ENCODE results near the gene SPACA5.
"Not testable (repeated sequence)": the region's sequence is repeated elsewhere in the genome, so short reads cannot be mapped to it uniquely, and the experiment has no call there.

The SPACA5 gene

GRCh38 chrX:48001260-48001659 is 5.5 kb upstream of the SPACA5 start:
- Histone ChIP-seq H3K9me3 (ENCODE audit: control insufficient read depth, insufficient read depth, low read length) (peaks cover 16% of the 10 kb centered on the region), H3K9ac (ENCODE audit: low read depth, low read length) (no peak overlapping the region), H3K4me1 (ENCODE audit: control insufficient read depth, insufficient read depth, low read length) (no peaks in the 10 kb centered on the region), H3K4me3 (ENCODE audit: low read depth, low read length) (no peak overlapping the region), H3K36me3 (ENCODE audit: control insufficient read depth, insufficient read depth, low read length) (peaks cover 5% of the 10 kb centered on the region), H3K27ac (ENCODE audit: low read depth, low read length) (no peak overlapping the region), H3K27me3 (ENCODE audit: control insufficient read depth, insufficient read depth, low read length) (no peaks in the 10 kb centered on the region)

GRCh38 chrX:48002319-48002718 is 4.5 kb upstream of the SPACA5 start:
- H3K4me1 ChIP-seq (ENCODE audit: control insufficient read depth, insufficient read depth, low read length): no peaks in the 10 kb centered on the region
- H3K9ac ChIP-seq (ENCODE audit: low read depth, low read length): no peak overlapping the region
- H3K36me3 ChIP-seq (ENCODE audit: control insufficient read depth, insufficient read depth, low read length): peaks cover 5% of the 10 kb centered on the region
- H3K27me3 ChIP-seq (ENCODE audit: control insufficient read depth, insufficient read depth, low read length): no peaks in the 10 kb centered on the region
- no peak overlapping the region for H3K4me3 ChIP-seq (ENCODE audit: low read depth, low read length)
- no peak overlapping the region for H3K27ac ChIP-seq (ENCODE audit: low read depth, low read length)
- peaks cover 11% of the 10 kb centered on the region for H3K9me3 ChIP-seq (ENCODE audit: control insufficient read depth, insufficient read depth, low read length)

GRCh38 chrX:48002929-48003328 is 3.9 kb upstream of the SPACA5 start:
- no peak overlapping the region for H3K27ac ChIP-seq (ENCODE audit: low read depth, low read length)
- H3K4me1 ChIP-seq (ENCODE audit: control insufficient read depth, insufficient read depth, low read length): no peaks in the 10 kb centered on the region
- H3K9me3 ChIP-seq (ENCODE audit: control insufficient read depth, insufficient read depth, low read length): peaks cover 11% of the 10 kb centered on the region
- no peak overlapping the region for H3K9ac ChIP-seq (ENCODE audit: low read depth, low read length)
- H3K4me3 ChIP-seq (ENCODE audit: low read depth, low read length): peak overlapping the region; percentile 88
- no peaks in the 10 kb centered on the region for H3K27me3 ChIP-seq (ENCODE audit: control insufficient read depth, insufficient read depth, low read length)
- H3K36me3 ChIP-seq (ENCODE audit: control insufficient read depth, insufficient read depth, low read length): peaks cover 5% of the 10 kb centered on the region

- peak overlapping the region; percentile 88 for H3K4me3 ChIP-seq (ENCODE audit: low read depth, low read length)
- H3K9ac ChIP-seq (ENCODE audit: low read depth, low read length): peak overlapping the region; percentile 72
- no peaks in the 10 kb centered on the region for H3K4me1 ChIP-seq (ENCODE audit: control insufficient read depth, insufficient read depth, low read length)
- H3K9me3 ChIP-seq (ENCODE audit: control insufficient read depth, insufficient read depth, low read length): peaks cover 11% of the 10 kb centered on the region
- no peaks in the 10 kb centered on the region for H3K27me3 ChIP-seq (ENCODE audit: control insufficient read depth, insufficient read depth, low read length)
- peaks cover 5% of the 10 kb centered on the region for H3K36me3 ChIP-seq (ENCODE audit: control insufficient read depth, insufficient read depth, low read length)
- peak overlapping the region; percentile 44 for H3K27ac ChIP-seq (ENCODE audit: low read depth, low read length)
Measured at GRCh38 chrX:48003367-48003757, 3.4 kb upstream of the SPACA5 start.

- H3K27ac ChIP-seq (ENCODE audit: low read depth, low read length): peak within 1 kb of the TSS; percentile 44
- peak within 1 kb of the TSS; percentile 72 for H3K9ac ChIP-seq (ENCODE audit: low read depth, low read length)
- H3K4me1 ChIP-seq (ENCODE audit: control insufficient read depth, insufficient read depth, low read length): no peaks in the 10 kb centered on the region
- peaks cover 11% of the 10 kb centered on the region for H3K9me3 ChIP-seq (ENCODE audit: control insufficient read depth, insufficient read depth, low read length)
- no peaks in the 10 kb centered on the region for H3K27me3 ChIP-seq (ENCODE audit: control insufficient read depth, insufficient read depth, low read length)
- H3K36me3 ChIP-seq (ENCODE audit: control insufficient read depth, insufficient read depth, low read length): peaks cover 5% of the 10 kb centered on the region
- H3K4me3 ChIP-seq (ENCODE audit: low read depth, low read length): peak within 1 kb of the TSS; percentile 88
Measured at GRCh38 chrX:48003758-48004457, 2.9 kb upstream of the SPACA5 start, which contains the start of gene ZNF182. Gene ZNF182 (minus strand): TSS chrX:48003989. CDS start chrX:48002609, 1,380 bp downstream.

- not testable (repeated sequence) for H3K9me3 ChIP-seq (ENCODE audit: control insufficient read depth, insufficient read depth, low read length); H3K9ac ChIP-seq (ENCODE audit: low read depth, low read length); H3K4me1 ChIP-seq (ENCODE audit: control insufficient read depth, insufficient read depth, low read length); H3K27ac ChIP-seq (ENCODE audit: low read depth, low read length); H3K4me3 ChIP-seq (ENCODE audit: low read depth, low read length); H3K36me3 ChIP-seq (ENCODE audit: control insufficient read depth, insufficient read depth, low read length); H3K27me3 ChIP-seq (ENCODE audit: control insufficient read depth, insufficient read depth, low read length)
Measured at GRCh38 chrX:48009445-48009960, 2.7 kb downstream of the SPACA5 start.

GRCh38 chrX:48016583-48017310 is 10.0 kb downstream of the SPACA5 start:
- not testable (repeated sequence) for H3K4me3 ChIP-seq (ENCODE audit: low read depth, low read length); H3K36me3 ChIP-seq (ENCODE audit: control insufficient read depth, insufficient read depth, low read length); H3K9me3 ChIP-seq (ENCODE audit: control insufficient read depth, insufficient read depth, low read length); H3K27me3 ChIP-seq (ENCODE audit: control insufficient read depth, insufficient read depth, low read length); H3K4me1 ChIP-seq (ENCODE audit: control insufficient read depth, insufficient read depth, low read length); H3K27ac ChIP-seq (ENCODE audit: low read depth, low read length); H3K9ac ChIP-seq (ENCODE audit: low read depth, low read length)

- H3K27ac ChIP-seq (ENCODE audit: low read depth, low read length); H3K9ac ChIP-seq (ENCODE audit: low read depth, low read length); H3K36me3 ChIP-seq (ENCODE audit: control insufficient read depth, insufficient read depth, low read length); H3K27me3 ChIP-seq (ENCODE audit: control insufficient read depth, insufficient read depth, low read length); H3K4me1 ChIP-seq (ENCODE audit: control insufficient read depth, insufficient read depth, low read length); H3K4me3 ChIP-seq (ENCODE audit: low read depth, low read length): not testable (repeated sequence)
- peaks cover 11% of the 10 kb centered on the region; the same call in 1 of the 2 replicates for H3K9me3 ChIP-seq (ENCODE audit: control insufficient read depth, insufficient read depth, low read length)
Measured at GRCh38 chrX:48019892-48020291, 13.1 kb downstream of the SPACA5 start.

- H3K4me1 ChIP-seq (ENCODE audit: control insufficient read depth, insufficient read depth, low read length); H3K9ac ChIP-seq (ENCODE audit: low read depth, low read length); H3K27me3 ChIP-seq (ENCODE audit: control insufficient read depth, insufficient read depth, low read length); H3K27ac ChIP-seq (ENCODE audit: low read depth, low read length); H3K36me3 ChIP-seq (ENCODE audit: control insufficient read depth, insufficient read depth, low read length): not testable (repeated sequence)
- Histone ChIP-seq H3K9me3 (ENCODE audit: control insufficient read depth, insufficient read depth, low read length) (peaks cover 11% of the 10 kb centered on the region; the same call in 1 of the 2 replicates), H3K4me3 (ENCODE audit: low read depth, low read length) (peak overlapping the region; percentile 83; the same call in 1 of the 2 replicates)
Measured at GRCh38 chrX:48020472-48020871, 13.7 kb downstream of the SPACA5 start.

GRCh38 chrX:48021026-48021900 is 14.5 kb downstream of the SPACA5 start:
- peak overlapping the region; percentile 99 for H3K9ac ChIP-seq (ENCODE audit: low read depth, low read length)
- H3K27ac ChIP-seq (ENCODE audit: low read depth, low read length): peak overlapping the region; percentile 89
- H3K27me3 ChIP-seq (ENCODE audit: control insufficient read depth, insufficient read depth, low read length): no peaks in the 10 kb centered on the region
- H3K4me3 ChIP-seq (ENCODE audit: low read depth, low read length): peak overlapping the region; percentile 83
- no peaks in the 10 kb centered on the region for H3K4me1 ChIP-seq (ENCODE audit: control insufficient read depth, insufficient read depth, low read length)
- peaks cover 14% of the 10 kb centered on the region; the same call in 1 of the 2 replicates for H3K9me3 ChIP-seq (ENCODE audit: control insufficient read depth, insufficient read depth, low read length)
- H3K36me3 ChIP-seq (ENCODE audit: control insufficient read depth, insufficient read depth, low read length): no peaks in the 10 kb centered on the region
